SH-SY5Y (cell line): ENCODE results near the gene SPATA31D4.

Experiments used
- GATA2 ChIP-seq: IDR thresholded peaks from 2 replicates; pipeline ENCODE4 v1.6.1; 2011; ENCODE audit warnings: mild to moderate bottlenecking, low read depth, low read length
- GATA3 ChIP-seq: IDR thresholded peaks from 2 replicates; pipeline ENCODE4 v1.6.1; 2011; ENCODE audit warnings: low read depth, mild to moderate bottlenecking, low read length, moderate library complexity

GRCh38 chr9:81902626-81903025 is 25.6 kb upstream of the SPATA31D4 start:
- TF ChIP-seq GATA2 = no peak
- TF ChIP-seq GATA3 = no peak
